Measurements from ENCODE around the gene RNASE12. TPM values are rescaled to one million over a fixed set of nuclear protein-coding genes. Genes with fewer than 3 reads are reported as not detected.

The RNASE12 gene
- total RNA-seq, 2 experiments from 2014 or later, result not detected

DNA sequence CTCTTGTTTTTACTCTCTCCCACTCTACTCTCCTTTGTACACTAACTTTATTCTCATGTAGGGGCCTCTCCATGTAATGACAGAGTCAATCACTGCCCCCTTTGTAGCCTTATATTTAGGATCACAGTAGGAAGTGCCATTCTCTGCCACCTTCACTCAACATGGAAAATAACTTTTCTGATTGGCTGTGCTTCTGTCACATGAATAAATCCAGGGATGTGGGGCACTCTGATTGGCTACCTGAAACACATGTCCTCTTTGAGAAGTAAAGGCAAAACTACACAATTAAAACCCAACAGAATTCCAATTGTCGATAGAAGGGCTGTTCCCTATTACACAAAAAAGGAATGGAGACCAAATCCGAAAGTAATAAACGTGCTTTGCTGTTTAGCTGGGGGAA lies 30.2 kb downstream of the RNASE12 start, which contains the start of gene RNASE9:
Gene RNASE9, minus strand, starts transcription at position 87 of the 400 bp plus-strand sequence.
- H3K9me3 Mint-ChIP-seq, result no peaks in the 10 kb centered on the region
- no peak within 1 kb of the TSS for H3K4me3 Mint-ChIP-seq
- ATAC-seq, result no peak
- intact Hi-C loops (cut with micrococcal nuclease), result no loop called here
- no peaks in the 10 kb centered on the region for H3K4me1 Mint-ChIP-seq (ENCODE audit: low read depth)
- DNase-seq, result no peak
- ChIA-PET POLR2A (interaction anchor here (0.7 kb wide), 1 partner anchor 8 kb away, joined by 4 read pairs; no protein-coding TSS in a partner anchor), CTCF (no interaction called here)
- no peaks in the 10 kb centered on the region for H3K27me3 Mint-ChIP-seq
- no peak for TF ChIP-seq CTCF (IDR thresholded peaks at IDR 0.05)
- no peak within 1 kb of the TSS for H3K27ac Mint-ChIP-seq
- no peaks in the 10 kb centered on the region for H3K36me3 Mint-ChIP-seq (ENCODE audit: low read depth)

GRCh38 chr14:20559461-20559904 lies 31.7 kb downstream of the RNASE12 start:
- intact Hi-C loops (cut with micrococcal nuclease), result no loop called here
- DNase-seq, result no peak
- Mint-ChIP-seq H3K9me3 (no peaks in the 10 kb centered on the region), H3K4me1 (ENCODE audit: low read depth) (no peaks in the 10 kb centered on the region), H3K4me3 (no peak overlapping the region), H3K36me3 (ENCODE audit: low read depth) (no peaks in the 10 kb centered on the region), H3K27me3 (no peaks in the 10 kb centered on the region), H3K27ac (no peak overlapping the region)
- ChIA-PET POLR2A (no interaction called here), CTCF (no interaction called here)
- TF ChIP-seq CTCF (IDR thresholded peaks at IDR 0.05), result no peak
- ATAC-seq, result no peak

GRCh38 chr14:20557212-20557542 lies 34.0 kb downstream of the RNASE12 start:
- CTCF ChIA-PET, result no interaction called here
- Mint-ChIP-seq H3K4me3 (no peak overlapping the region), H3K36me3 (ENCODE audit: low read depth) (no peaks in the 10 kb centered on the region), H3K27me3 (no peaks in the 10 kb centered on the region), H3K9me3 (no peaks in the 10 kb centered on the region), H3K4me1 (ENCODE audit: low read depth) (no peaks in the 10 kb centered on the region), H3K27ac (no peak overlapping the region)
- no peak for DNase-seq
- no peak for ATAC-seq
- TF ChIP-seq CTCF (IDR thresholded peaks at IDR 0.05), result no peak
- POLR2A ChIA-PET, result no interaction called here
- intact Hi-C loops (cut with micrococcal nuclease), result no loop called here

DNA sequence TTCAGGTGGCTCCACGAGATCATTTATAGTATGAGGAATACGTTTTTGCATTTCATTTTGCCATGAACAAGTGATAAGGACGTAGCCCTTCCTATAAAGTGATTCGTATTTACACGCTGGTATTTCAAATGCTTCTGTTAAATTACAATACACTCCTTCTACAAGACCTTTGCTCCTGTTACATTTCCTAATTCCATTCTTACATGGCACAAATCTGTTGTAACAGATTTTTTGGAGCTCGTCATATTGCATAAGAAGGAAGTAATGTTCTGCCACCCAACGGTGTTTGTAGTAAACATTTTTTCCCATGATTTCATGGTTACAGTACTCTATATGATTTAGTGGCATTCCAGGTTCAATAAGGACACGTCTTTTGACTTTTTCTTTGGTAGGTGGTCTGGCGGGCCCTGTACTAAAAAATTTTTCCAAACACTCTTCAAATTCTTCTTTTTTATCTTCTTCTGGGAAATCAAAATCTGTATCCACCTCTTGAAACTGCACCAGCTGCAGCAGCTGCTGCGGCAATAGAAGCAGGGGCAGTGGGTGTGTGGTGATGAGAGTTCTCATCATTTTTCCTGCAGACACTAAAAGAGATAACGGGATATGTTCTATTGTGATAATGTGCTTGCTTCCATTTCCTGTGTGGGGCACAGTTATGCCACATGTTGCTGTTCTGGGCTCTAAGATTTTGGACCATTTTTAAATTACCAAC lies 34.5 kb downstream of the RNASE12 start:
- intact Hi-C loops (cut with micrococcal nuclease), result no loop called here
- H3K36me3 Mint-ChIP-seq (ENCODE audit: low read depth), result no peaks in the 10 kb centered on the region
- no peak for TF ChIP-seq CTCF (IDR thresholded peaks at IDR 0.05)
- CTCF ChIA-PET, result interaction anchor here (1.2 kb wide), 1 partner anchor 11 kb away, joined by 3 read pairs; no protein-coding TSS in a partner anchor
- no peak overlapping the region for H3K27ac Mint-ChIP-seq
- ATAC-seq (no peak), DNase-seq (no peak)
- POLR2A ChIA-PET, result no interaction called here
- no peak overlapping the region for H3K4me3 Mint-ChIP-seq
- no peaks in the 10 kb centered on the region for H3K27me3 Mint-ChIP-seq
- H3K4me1 Mint-ChIP-seq (ENCODE audit: low read depth), result no peaks in the 10 kb centered on the region
- H3K9me3 Mint-ChIP-seq, result no peaks in the 10 kb centered on the region

GRCh38 chr14:20555845-20556244 lies 35.3 kb downstream of the RNASE12 start:
- POLR2A ChIA-PET, result no interaction called here
- intact Hi-C loops (cut with micrococcal nuclease), result no loop called here
- TF ChIP-seq CTCF (IDR thresholded peaks at IDR 0.05), result no peak
- CTCF ChIA-PET, result interaction anchor here (1.2 kb wide), 1 partner anchor 10 kb away, joined by 3 read pairs; no protein-coding TSS in a partner anchor
- Mint-ChIP-seq H3K4me1 (ENCODE audit: low read depth) (no peaks in the 10 kb centered on the region), H3K9me3 (no peaks in the 10 kb centered on the region), H3K4me3 (no peak overlapping the region), H3K27ac (no peak overlapping the region), H3K36me3 (ENCODE audit: low read depth) (no peaks in the 10 kb centered on the region), H3K27me3 (no peaks in the 10 kb centered on the region)
- ATAC-seq (no peak), DNase-seq (no peak)

Measured in activated CD8-positive, alpha-beta T cell treated with anti-CD3 and anti-CD28 coated beads for 36 hours (primary cell).